ENCODE data around the gene CD164L2.
A peak's percentile ranks its signal among the peaks of the same experiment; 100 is the strongest.
"Not testable (repeated sequence)": the region's sequence is repeated elsewhere in the genome, so short reads cannot be mapped to it uniquely, and the experiment has no call there.

Gene CD164L2

DNA sequence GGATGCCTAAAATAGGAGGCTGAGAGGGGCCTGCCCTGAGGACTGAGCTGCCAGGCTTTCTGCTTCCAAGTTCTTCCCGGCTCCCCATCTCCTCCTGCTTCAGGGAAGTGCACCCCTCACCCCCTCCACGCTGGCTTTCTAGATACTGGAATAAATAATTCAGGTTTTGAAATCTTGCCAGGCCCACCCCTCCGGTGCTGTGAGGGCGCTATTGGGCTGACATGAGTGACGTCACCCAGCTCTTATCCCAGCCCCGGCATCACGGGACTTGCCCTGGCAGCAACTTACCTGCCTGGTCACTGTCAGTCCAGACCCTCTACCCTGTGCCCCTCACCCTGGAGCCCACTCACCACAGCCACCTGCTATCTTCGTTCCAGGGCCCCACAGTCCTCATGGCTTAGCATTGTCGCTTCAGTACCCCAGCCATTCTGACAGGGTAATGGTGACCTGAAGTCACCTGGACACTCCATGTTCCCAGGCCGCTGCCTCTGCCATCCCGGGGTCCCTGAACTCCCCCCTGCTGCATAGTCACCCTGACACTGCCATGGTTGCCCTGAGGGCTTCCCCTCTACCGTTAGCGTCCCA is 8.5 kb upstream of the CD164L2 start:
- CTCF ChIA-PET, result interaction anchor here (1.0 to 19.8 kb wide), 13 partner anchors 10 to 346 kb away, joined by 3 to 536 read pairs (median 4); partner anchors contain the start of gene SYTL1
- Mint-ChIP-seq H3K9me3 (no peaks in the 10 kb centered on the region), H3K4me1 (peaks cover 22% of the 10 kb centered on the region), H3K27ac (peak overlapping the region; percentile 55), H3K4me3 (peak overlapping the region; percentile 68), H3K36me3 (no peaks in the 10 kb centered on the region), H3K27me3 (peaks cover 40% of the 10 kb centered on the region)
- DNase-seq, result peak; percentile 43

DNA sequence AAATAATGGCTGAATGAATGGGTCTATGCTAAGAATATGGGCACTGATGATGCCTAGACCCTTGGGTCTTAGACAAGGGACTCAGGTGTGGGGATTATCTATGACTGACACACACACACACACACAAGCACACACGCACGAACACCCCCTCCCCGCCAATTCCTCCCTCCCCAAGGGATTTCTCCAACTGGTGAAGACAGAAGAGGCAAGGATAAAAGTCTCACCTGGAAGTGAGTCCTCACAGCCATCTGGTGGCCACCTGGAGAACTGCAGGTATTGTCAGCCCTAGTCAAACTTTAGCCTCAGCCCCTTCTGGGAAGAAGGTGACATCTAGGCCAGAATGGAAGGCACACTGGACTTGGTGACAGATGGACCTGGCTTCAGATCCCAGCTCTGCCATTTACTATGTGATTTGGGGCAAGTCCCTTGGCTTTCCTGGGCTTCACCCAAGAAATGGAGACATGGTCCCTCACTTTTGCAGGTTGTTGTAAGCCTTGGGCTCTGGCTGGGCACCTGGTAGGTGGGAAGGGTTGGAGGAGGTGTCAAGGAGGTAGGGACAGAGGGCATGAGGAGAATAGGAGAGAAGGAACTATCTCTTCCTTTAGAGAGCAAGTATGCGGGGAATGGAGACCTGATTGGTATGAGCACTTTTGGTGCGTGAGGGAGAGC is 5.3 kb upstream of the CD164L2 start:
- CTCF ChIA-PET, result interaction anchor here (0.7 to 19.8 kb wide), 13 partner anchors 10 to 343 kb away, joined by 3 to 536 read pairs (median 5); partner anchors contain the start of gene MAP3K6
- DNase-seq, result peak; percentile 87
- H3K27ac Mint-ChIP-seq, result no peak overlapping the region
- H3K4me3 Mint-ChIP-seq, result no peak overlapping the region
- H3K9me3 Mint-ChIP-seq, result no peaks in the 10 kb centered on the region
- H3K36me3 Mint-ChIP-seq, result no peaks in the 10 kb centered on the region
- peaks cover 50% of the 10 kb centered on the region for H3K27me3 Mint-ChIP-seq
- H3K4me1 Mint-ChIP-seq, result peaks cover 16% of the 10 kb centered on the region

DNA sequence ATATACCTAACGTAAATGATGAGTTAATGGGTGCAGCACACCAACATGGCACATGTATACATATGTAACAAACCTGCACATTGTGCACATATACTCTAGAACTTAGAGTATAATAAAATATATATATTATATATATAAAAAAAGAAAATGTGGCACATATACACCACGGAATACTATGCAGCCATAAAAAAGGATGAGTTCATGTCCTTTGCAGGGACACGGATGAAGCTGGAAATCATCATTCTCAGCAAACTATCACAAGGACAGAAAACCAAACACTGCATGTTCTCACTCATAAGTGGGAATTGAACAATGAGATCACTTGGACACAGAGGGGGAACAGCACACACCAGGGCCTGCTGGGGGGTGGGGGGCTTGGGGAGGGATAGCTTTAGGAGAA is 1.7 kb upstream of the CD164L2 start:
- H3K4me3 Mint-ChIP-seq, H3K27ac Mint-ChIP-seq, DNase-seq, H3K9me3 Mint-ChIP-seq, H3K36me3 Mint-ChIP-seq, H3K4me1 Mint-ChIP-seq: not testable (repeated sequence)
- CTCF ChIA-PET, result interaction anchor here (1.0 to 19.8 kb wide), 5 partner anchors 18 to 220 kb away, joined by 3 to 536 read pairs (median 15); partner anchors contain the start of gene MAP3K6
- H3K27me3 Mint-ChIP-seq, result peaks cover 59% of the 10 kb centered on the region

DNA sequence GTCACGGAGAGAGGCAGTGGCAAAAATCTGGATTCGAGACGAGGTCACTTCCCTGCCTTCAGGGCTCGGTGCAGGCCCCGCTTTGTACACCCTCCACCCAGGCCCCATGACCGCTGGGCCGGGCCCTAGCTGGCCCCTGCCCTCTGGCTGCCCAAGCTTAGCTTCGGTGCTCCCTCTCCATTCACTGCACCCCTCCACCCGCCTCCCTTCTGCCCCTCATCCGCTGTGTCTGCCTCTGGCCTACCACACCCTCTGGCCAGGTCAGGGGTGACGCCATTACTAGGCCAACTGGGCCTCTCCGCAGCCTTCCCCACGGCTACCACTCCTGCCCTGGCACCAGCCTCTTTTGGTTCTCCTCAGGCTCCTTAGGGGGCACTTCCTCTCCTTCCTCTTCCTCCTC is 528 bp upstream of the CD164L2 start:
- no peak for DNase-seq
- CTCF ChIA-PET, result interaction anchor here (0.6 to 19.8 kb wide), 5 partner anchors 17 to 341 kb away, joined by 3 to 536 read pairs (median 5); partner anchors contain the start of gene MAP3K6
- Mint-ChIP-seq H3K27ac (no peak overlapping the region), H3K4me1 (no peaks in the 10 kb centered on the region), H3K36me3 (no peaks in the 10 kb centered on the region), H3K9me3 (no peaks in the 10 kb centered on the region), H3K27me3 (peaks cover 53% of the 10 kb centered on the region), H3K4me3 (no peak overlapping the region)

DNA sequence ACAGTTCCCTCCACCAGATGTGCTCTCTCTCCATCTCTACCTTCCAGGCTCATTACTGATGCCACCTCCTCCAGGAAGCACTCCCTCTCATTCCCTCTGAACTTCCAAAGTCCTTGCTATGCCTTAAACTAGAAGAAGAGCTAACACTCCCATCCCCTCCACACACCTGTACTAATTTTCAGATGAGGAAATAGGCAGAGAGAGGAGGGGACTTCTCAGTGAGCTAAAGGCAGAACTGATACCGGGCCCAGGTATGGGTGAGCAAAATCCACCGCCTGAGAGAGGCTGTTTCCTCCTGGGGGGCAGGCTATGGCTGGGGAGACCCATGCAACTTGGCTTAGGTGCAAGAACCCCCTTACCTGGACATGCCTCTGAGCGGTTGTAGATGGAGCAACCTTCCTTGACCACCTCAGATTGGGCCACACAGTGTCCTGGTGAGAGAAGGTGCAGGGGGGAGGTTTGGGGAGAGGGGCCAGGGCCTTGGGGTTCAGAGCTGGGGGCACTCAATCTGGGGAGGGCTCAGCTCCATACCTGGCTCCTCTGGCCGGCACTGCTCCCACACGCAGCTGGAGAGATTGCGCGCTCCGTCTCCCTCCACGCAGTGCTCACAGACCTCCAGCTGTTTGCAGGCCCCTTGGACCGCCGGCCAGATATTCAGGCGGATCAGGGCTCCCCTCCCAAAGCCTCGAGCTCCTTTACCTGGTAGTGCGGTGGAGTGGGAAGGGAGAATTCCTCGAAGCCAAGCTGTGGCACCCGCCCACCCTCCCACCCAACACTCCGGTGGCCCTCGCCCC is 967 bp downstream of the CD164L2 start:
- Mint-ChIP-seq H3K9me3 (no peaks in the 10 kb centered on the region), H3K27me3 (peaks cover 47% of the 10 kb centered on the region), H3K27ac (no peak overlapping the region), H3K4me3 (no peak overlapping the region), H3K4me1 (no peaks in the 10 kb centered on the region), H3K36me3 (no peaks in the 10 kb centered on the region)
- DNase-seq, result no peak
- CTCF ChIA-PET, result interaction anchor here (0.7 to 19.8 kb wide), 9 partner anchors 9 to 384 kb away, joined by 3 to 536 read pairs (median 4); partner anchors contain the start of gene MAP3K6

- Mint-ChIP-seq H3K4me3 (no peak overlapping the region), H3K9me3 (no peaks in the 10 kb centered on the region), H3K4me1 (no peaks in the 10 kb centered on the region), H3K27ac (no peak overlapping the region), H3K36me3 (no peaks in the 10 kb centered on the region), H3K27me3 (peaks cover 40% of the 10 kb centered on the region)
- DNase-seq, result no peak
- CTCF ChIA-PET, result interaction anchor here (0.7 to 19.8 kb wide), 6 partner anchors 10 to 79 kb away, joined by 3 to 536 read pairs (median 4); partner anchors contain the start of gene MAP3K6
These were observed 2.1 kb downstream of the CD164L2 start for GRCh38 chr1:27380766-27381733.

DNA sequence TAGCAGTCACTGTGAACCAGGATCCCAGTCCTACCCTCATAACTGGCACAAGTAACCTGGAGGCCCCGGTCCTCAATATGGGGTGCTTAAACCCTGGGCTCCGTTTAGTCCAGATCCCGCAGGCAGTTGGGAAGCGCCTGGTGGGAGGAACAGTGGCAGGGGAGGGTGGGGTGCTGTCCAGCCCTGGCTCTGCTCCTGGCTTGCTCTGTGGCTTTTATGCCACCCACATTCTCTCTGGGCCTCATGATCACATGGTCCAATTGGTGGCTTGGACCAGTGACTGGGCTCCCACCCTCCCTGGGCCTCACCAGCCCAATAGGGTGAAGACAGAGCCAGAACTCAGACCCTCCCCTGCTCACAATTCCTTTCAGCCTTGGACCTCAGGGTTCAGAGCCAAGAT is 2.9 kb downstream of the CD164L2 start:
- no peaks in the 10 kb centered on the region for H3K9me3 Mint-ChIP-seq
- H3K4me1 Mint-ChIP-seq, result no peaks in the 10 kb centered on the region
- H3K27ac Mint-ChIP-seq, result no peak overlapping the region
- H3K27me3 Mint-ChIP-seq, result peaks cover 40% of the 10 kb centered on the region
- H3K4me3 Mint-ChIP-seq, result no peak overlapping the region
- CTCF ChIA-PET, result interaction anchor here (1.3 kb wide), 1 partner anchor 81 kb away, joined by 3 read pairs; no protein-coding TSS in a partner anchor
- DNase-seq, result no peak
- no peaks in the 10 kb centered on the region for H3K36me3 Mint-ChIP-seq

- Mint-ChIP-seq H3K4me1 (no peaks in the 10 kb centered on the region), H3K27ac (no peak overlapping the region), H3K27me3 (peaks cover 42% of the 10 kb centered on the region), H3K4me3 (no peak overlapping the region), H3K36me3 (no peaks in the 10 kb centered on the region), H3K9me3 (no peaks in the 10 kb centered on the region)
- DNase-seq, result no peak
- CTCF ChIA-PET, result interaction anchor here (1.2 to 1.3 kb wide), 2 partner anchors 8 to 81 kb away, joined by 3 read pairs; no protein-coding TSS in a partner anchor
These were observed 3.5 kb downstream of the CD164L2 start for GRCh38 chr1:27379564-27380122.

DNA sequence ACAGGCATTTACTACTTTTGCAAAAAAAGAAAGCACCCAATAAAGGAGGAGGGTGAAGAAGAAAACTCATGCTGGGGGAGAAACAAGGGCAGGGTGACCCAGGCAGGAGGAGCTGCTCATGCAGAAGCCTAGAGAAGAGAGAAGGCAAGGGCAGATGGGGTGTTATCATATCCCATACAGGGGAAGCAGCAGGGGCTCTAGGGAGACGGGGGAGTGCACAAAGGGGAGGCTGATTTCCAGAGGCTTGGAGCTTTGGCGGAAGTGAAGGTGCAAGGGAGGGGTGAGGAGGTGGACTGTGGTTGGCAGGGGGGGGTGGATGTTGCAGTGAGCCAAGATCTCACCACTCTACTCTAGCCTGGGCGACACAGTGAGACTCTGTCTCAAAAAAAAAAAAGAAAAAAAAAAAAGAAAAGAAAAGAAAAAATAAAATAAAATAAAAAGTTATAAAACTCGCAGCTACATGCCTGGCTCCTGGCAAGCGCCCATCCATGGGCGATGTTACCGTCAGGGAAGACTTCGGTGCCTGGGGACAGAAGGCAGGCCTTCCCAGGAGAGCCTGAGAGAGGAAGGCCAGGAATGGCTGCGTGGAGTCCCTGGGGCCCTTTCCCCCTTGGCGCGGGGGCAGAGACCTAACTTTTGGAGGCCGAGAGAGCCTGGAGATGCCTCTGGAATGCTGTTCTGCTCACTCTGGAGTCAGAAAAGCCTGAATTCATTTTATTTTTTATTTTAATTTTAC is 5.2 kb downstream of the CD164L2 start:
- no peaks in the 10 kb centered on the region for H3K36me3 Mint-ChIP-seq
- no peak for DNase-seq
- no peak overlapping the region for H3K27ac Mint-ChIP-seq
- CTCF ChIA-PET, result interaction anchor here (1.1 to 1.6 kb wide), 4 partner anchors 9 to 12 kb away, joined by 3 to 4 read pairs (median 4); partner anchors contain the start of gene MAP3K6
- no peaks in the 10 kb centered on the region for H3K4me1 Mint-ChIP-seq
- no peaks in the 10 kb centered on the region for H3K9me3 Mint-ChIP-seq
- H3K27me3 Mint-ChIP-seq, result peaks cover 47% of the 10 kb centered on the region
- H3K4me3 Mint-ChIP-seq, result no peak overlapping the region

DNA sequence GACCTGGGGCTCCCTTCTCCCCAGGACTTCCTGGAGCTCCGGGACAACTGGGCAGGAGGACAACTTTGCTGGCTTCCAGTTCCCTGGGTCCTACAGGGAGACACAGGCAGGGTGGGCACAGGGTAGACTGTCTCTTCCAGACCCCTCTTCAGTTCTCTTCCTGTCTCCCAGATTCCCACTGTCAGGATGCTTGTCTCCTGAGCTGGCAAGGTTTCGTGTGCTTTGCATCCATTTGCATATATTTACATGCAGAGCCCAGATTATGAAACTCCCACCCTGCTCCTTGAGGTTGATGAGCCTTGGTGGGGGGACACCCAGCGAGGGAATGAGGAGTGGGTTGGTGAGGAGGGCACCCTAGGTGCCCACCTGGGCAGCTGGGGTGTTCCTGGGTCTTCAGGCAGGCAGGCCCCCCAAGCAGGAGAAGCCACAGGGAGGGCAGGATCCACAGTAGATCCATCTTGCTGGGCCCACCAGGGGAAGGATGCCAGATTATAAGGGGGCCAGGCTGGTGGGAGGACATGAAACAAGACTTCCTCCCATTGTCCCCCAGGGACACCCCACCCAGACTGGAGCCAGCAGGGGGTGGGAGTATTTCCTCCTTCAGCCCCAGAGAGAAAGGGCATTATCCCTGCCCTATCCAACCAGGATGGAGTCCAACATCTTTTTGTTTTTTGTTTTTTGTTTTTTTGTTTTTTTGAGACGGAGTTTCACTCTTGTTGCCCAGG is 8.6 kb downstream of the CD164L2 start, which contains the start of gene FCN3:
Gene FCN3, minus strand, starts transcription at position 463 of the 725 bp plus-strand sequence. Its CDS starts 6 bp downstream, at position 457.
- peaks cover 28% of the 10 kb centered on the region for H3K27me3 Mint-ChIP-seq
- DNase-seq, result no peak
- H3K27ac Mint-ChIP-seq, result no peak within 1 kb of the TSS
- H3K4me1 Mint-ChIP-seq, result peaks cover 16% of the 10 kb centered on the region
- no peaks in the 10 kb centered on the region for H3K9me3 Mint-ChIP-seq
- CTCF ChIA-PET, result no interaction called here
- H3K4me3 Mint-ChIP-seq, result no peak within 1 kb of the TSS
- H3K36me3 Mint-ChIP-seq, result no peaks in the 10 kb centered on the region

GRCh38 chr1:27372808-27373690 is 10.1 kb downstream of the CD164L2 start:
- no peak overlapping the region for H3K4me3 Mint-ChIP-seq
- no peak overlapping the region for H3K27ac Mint-ChIP-seq
- no peaks in the 10 kb centered on the region for H3K36me3 Mint-ChIP-seq
- H3K9me3 Mint-ChIP-seq, result no peaks in the 10 kb centered on the region
- no peak for DNase-seq
- peaks cover 29% of the 10 kb centered on the region for H3K27me3 Mint-ChIP-seq
- CTCF ChIA-PET, result interaction anchor here (0.6 to 8.4 kb wide), 4 partner anchors 14 to 72 kb away, joined by 3 to 96 read pairs (median 4); no protein-coding TSS in a partner anchor
- peaks cover 27% of the 10 kb centered on the region for H3K4me1 Mint-ChIP-seq
